ENCODE data around the gene BIRC6.

DNA sequence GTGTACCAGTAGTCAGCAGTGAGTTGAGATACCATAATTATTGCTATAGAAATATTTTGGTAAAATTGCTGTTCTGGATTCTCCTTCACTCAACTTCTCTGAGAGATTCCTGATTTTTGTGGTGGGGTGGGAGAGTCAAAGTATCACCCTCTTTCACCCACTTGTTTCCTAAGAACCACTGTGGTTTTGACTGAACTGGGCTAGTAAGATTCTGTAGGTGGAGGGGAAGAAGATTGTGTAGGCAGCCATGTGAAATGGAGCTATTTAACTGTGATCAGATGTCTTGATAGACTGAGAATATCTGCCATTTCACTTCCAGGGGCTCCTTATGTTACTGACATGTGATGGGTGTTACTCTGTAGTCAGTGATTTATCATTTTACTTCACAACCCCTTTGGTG is 45.3 kb downstream of the BIRC6 start:
- TF ChIP-seq, protein P1, sequence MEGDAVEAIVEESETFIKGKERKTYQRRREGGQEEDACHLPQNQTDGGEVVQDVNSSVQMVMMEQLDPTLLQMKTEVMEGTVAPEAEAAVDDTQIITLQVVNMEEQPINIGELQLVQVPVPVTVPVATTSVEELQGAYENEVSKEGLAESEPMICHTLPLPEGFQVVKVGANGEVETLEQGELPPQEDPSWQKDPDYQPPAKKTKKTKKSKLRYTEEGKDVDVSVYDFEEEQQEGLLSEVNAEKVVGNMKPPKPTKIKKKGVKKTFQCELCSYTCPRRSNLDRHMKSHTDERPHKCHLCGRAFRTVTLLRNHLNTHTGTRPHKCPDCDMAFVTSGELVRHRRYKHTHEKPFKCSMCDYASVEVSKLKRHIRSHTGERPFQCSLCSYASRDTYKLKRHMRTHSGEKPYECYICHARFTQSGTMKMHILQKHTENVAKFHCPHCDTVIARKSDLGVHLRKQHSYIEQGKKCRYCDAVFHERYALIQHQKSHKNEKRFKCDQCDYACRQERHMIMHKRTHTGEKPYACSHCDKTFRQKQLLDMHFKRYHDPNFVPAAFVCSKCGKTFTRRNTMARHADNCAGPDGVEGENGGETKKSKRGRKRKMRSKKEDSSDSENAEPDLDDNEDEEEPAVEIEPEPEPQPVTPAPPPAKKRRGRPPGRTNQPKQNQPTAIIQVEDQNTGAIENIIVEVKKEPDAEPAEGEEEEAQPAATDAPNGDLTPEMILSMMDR (IDR thresholded peaks at IDR 0.05), result no peak
- no peak for TF ChIP-seq POLR2A (IDR thresholded peaks at IDR 0.05)

Measured in testis (tissue), 2 donors.